ENCODE results near the gene RSKR. TPM values are rescaled to one million over a fixed set of nuclear protein-coding genes. Genes with fewer than 3 reads are reported as not detected.
A peak's percentile ranks its signal among the peaks of the same experiment; 100 is the strongest.

Gene RSKR
- polyA plus RNA-seq, 1 experiment: 4.8 TPM

GRCh38 chr17:28571361-28572122, 42.4 kb downstream of the RSKR start, which contains the start of gene PIGS:
TSS of gene PIGS (minus strand) at chr17:28571524. CDS start at chr17:28571496, 28 bp downstream.
- peak within 1 kb of the TSS; percentile 90 for H3K4me3 ChIP-seq (ENCODE audit: low read depth, low read length)
- no peaks in the 10 kb centered on the region for H3K27me3 ChIP-seq (ENCODE audit: control insufficient read depth, insufficient read depth, low read length)
- no peak for TF ChIP-seq CTCF (IDR thresholded peaks at IDR 0.05; ENCODE audit: insufficient read depth, low read depth, low read length)
- CTCF ChIA-PET: interaction anchor here (0.6 to 2.3 kb wide), 8 partner anchors 23 to 76 kb away, joined by 3 to 10 read pairs (median 4); no protein-coding TSS in a partner anchor
- H3K36me3 ChIP-seq (ENCODE audit: control insufficient read depth, insufficient read depth, low read length): peaks cover 4% of the 10 kb centered on the region
- DNase-seq (ENCODE audit: low read depth): peak; percentile 62
- POLR2A ChIA-PET: no interaction called here

DNA sequence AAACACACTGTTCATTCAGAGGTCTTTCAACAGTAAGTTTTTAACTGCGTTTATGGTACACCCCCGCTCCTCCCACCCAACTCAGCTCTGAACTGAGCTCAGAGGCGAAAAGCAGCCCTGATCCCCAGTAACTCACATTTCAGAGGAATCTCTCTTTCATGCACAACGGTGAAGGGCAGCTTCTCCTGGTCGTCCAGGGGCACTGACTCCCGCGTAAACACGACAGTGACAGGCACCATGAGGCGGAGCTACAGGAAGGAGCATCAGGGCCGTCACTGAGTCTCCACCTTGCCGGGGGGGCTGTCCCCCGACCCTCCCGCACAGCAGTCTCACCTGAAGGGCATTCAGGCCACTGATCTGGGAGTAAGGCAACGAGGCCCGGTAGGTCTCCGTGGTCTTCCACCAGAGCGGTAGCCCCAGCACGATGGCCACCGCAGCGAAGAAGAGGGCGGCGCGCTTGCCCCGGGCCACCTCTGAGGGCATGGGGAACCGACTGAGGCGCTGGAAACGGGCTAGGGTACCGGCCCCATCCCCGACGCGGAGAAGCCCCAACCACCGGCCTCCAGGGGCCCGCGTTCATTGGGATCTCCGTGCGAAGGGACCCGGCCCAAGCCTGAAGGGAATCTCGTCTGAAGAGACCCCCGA, 43.1 kb downstream of the RSKR start:
- CTCF ChIA-PET: interaction anchor here (0.6 to 2.3 kb wide), 8 partner anchors 23 to 75 kb away, joined by 3 to 10 read pairs (median 4); no protein-coding TSS in a partner anchor
- peaks cover 4% of the 10 kb centered on the region for H3K36me3 ChIP-seq (ENCODE audit: control insufficient read depth, insufficient read depth, low read length)
- POLR2A ChIA-PET: no interaction called here
- no peak for DNase-seq (ENCODE audit: low read depth)
- H3K27me3 ChIP-seq (ENCODE audit: control insufficient read depth, insufficient read depth, low read length): no peaks in the 10 kb centered on the region
- peak overlapping the region; percentile 90 for H3K4me3 ChIP-seq (ENCODE audit: low read depth, low read length)
- no peak for TF ChIP-seq CTCF (IDR thresholded peaks at IDR 0.05; ENCODE audit: insufficient read depth, low read depth, low read length)

DNA sequence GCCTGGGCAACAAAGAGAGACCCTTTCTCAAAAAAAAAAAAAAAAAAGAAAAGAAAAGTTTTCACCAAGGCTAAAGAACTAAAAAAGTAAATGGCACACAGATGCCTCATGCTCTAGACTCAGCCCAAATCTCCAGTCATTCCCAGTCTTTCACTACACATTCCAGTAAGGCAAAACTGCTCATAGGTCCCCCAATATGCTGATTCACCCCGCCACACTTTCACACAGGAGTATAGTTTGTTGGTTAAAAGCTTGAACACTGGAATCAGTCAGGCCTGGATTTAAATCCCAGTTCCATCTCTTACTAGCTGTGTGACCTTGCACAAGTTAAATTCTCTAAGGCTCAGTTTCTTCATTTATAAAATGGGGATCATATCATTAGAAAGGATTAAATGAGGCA, 44.5 kb downstream of the RSKR start:
- ChIA-PET POLR2A (no interaction called here), CTCF (interaction anchor here (2.3 kb wide), 1 partner anchor 21 kb away, joined by 10 read pairs; no protein-coding TSS in a partner anchor)
- Histone ChIP-seq H3K36me3 (ENCODE audit: control insufficient read depth, insufficient read depth, low read length) (peaks cover 2% of the 10 kb centered on the region), H3K4me3 (ENCODE audit: low read depth, low read length) (no peak overlapping the region), H3K27me3 (ENCODE audit: control insufficient read depth, insufficient read depth, low read length) (no peaks in the 10 kb centered on the region)
- no peak for DNase-seq (ENCODE audit: low read depth)
- no peak for TF ChIP-seq CTCF (IDR thresholded peaks at IDR 0.05; ENCODE audit: insufficient read depth, low read depth, low read length)

DNA sequence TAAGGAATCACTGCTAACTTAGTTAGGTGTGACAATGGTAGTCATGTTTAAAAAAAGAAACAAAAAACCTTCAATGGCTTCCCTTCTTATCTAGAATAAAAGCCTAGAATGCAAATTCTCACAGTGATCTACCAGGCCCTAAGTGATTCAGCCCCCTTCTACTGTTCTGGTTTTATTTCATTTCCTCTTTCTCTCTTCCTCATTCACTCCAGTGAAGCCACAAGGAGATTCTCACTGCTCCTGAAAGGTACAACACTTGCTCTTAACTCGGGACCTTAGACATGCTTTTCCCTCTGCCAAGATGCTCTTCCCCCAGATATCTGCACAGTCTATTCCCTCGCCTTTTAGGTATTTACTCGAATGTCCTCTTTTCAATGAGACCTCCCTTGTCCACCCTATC, 46.4 kb downstream of the RSKR start:
- Histone ChIP-seq H3K27me3 (ENCODE audit: control insufficient read depth, insufficient read depth, low read length) (no peaks in the 10 kb centered on the region), H3K4me3 (ENCODE audit: low read depth, low read length) (no peak overlapping the region), H3K36me3 (ENCODE audit: control insufficient read depth, insufficient read depth, low read length) (no peaks in the 10 kb centered on the region; the same call in none of the 2 replicates)
- no peak for TF ChIP-seq CTCF (IDR thresholded peaks at IDR 0.05; ENCODE audit: insufficient read depth, low read depth, low read length)
- DNase-seq (ENCODE audit: low read depth): no peak
- ChIA-PET POLR2A (no interaction called here), CTCF (no interaction called here)

DNA sequence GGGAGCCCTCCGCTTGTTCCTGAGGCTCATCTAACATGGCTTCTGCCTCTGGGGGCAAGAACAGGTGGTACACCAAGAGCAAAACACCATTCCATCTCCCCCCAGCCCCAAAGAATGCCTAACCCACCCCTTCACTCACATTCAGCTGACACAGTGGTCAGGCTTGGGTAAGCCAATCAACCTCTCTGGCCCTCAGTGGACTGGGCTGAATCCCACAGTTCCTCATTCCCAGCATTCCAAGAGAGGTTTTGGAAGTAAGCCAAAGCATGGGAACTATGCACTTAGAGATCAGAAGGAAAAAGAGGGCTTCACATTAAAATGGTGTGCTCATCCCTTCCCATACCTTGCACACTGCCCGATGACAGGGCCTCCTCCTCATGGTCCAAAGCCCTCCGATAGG, 50.5 kb downstream of the RSKR start:
- POLR2A ChIA-PET: no interaction called here
- TF ChIP-seq CTCF (IDR thresholded peaks at IDR 0.05; ENCODE audit: insufficient read depth, low read depth, low read length): no peak
- DNase-seq (ENCODE audit: low read depth): peak; percentile 28
- Histone ChIP-seq H3K27me3 (ENCODE audit: control insufficient read depth, insufficient read depth, low read length) (no peaks in the 10 kb centered on the region), H3K36me3 (ENCODE audit: control insufficient read depth, insufficient read depth, low read length) (peaks cover 10% of the 10 kb centered on the region), H3K4me3 (ENCODE audit: low read depth, low read length) (no peak overlapping the region)
- CTCF ChIA-PET: no interaction called here
